Measurements from ENCODE around the gene IL22. TPM values are rescaled to one million over a fixed set of nuclear protein-coding genes. Genes with fewer than 3 reads are reported as not detected.

The IL22 gene
- total and polyA plus RNA-seq, 2 of the 8 experiments (the other 6 are each of a cell fraction or from before 2014, with no cell fraction given): not detected

DNA sequence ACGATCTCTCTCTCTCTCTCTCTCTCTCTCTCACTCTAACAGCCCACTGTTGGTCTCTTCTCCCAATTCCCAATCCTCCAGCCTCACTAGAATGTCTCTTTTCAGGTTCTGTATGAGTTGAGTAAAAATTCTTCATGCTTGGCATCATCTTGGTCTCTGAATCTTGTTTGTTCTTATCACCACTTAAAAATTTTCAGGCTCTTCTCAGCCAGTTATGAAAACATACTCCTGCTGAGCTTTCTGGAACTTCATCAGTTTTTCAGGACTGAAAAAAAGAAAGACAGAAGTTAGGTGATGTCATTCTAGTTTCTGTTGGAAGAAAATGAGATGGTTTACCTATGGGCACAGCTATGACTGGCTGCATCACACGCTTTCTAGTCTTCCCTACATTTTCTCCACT is 11.5 kb upstream of the IL22 start:
- Histone ChIP-seq H3K9ac (replicated peaks in 1 of 4; ENCODE audit: extremely low read depth in 1 of 4, low read depth in 3 of 4, low read length in 3 of 4) (no peak overlapping the region), H2BK15ac (ENCODE audit: low read length) (no peak overlapping the region), H2BK12ac (ENCODE audit: low read depth, low read length) (no peak overlapping the region), H2BK5ac (ENCODE audit: low read depth, low read length) (no peak overlapping the region), H4K20me1 (replicated peaks in 1 of 2; ENCODE audit: control insufficient read depth in 1 of 2, insufficient read depth in 2 of 2, low read length in 2 of 2) (no peaks in the 10 kb centered on the region), H3K79me1 (ENCODE audit: low read depth, low read length) (no peaks in the 10 kb centered on the region), H3K14ac (ENCODE audit: insufficient read length) (no peak overlapping the region), H3K23me2 (ENCODE audit: low read depth, low read length) (no peaks in the 10 kb centered on the region), H3K36me3 (ENCODE audit: control insufficient read depth in 2 of 4, insufficient read depth in 4 of 4, low read length in 3 of 4) (no peaks in the 10 kb centered on the region), H3K27ac (ENCODE audit: low read depth, low read length) (no peak overlapping the region), H2BK120ac (replicated peaks; ENCODE audit: low read depth, low read length) (no peak overlapping the region), H3K18ac (ENCODE audit: extremely low read depth, low read length) (no peak overlapping the region), H3K4me1 (replicated peaks in 1 of 4; ENCODE audit: control insufficient read depth in 3 of 4, insufficient read depth in 4 of 4, low read length in 3 of 4) (0 out of 7 replicates have a peak, but pooled peaks cover 0 to 3% (median 0%) of the 10 kb centered on the region in 4 experiments), H3K27me3 (replicated peaks in 1 of 4; ENCODE audit: control insufficient read depth in 3 of 4, extremely low read depth in 1 of 4, insufficient read depth in 3 of 4, low read length in 3 of 4) (no peaks in the 10 kb centered on the region), H2AFZ (ENCODE audit: low read length) (no peak overlapping the region), H3K4ac (replicated peaks; ENCODE audit: insufficient read length, low read depth, low read length) (no peak overlapping the region), H3K79me2 (ENCODE audit: control insufficient read depth in 1 of 2, insufficient read depth in 2 of 2, low read length in 2 of 2) (no peaks in the 10 kb centered on the region), H2BK20ac (ENCODE audit: low read length) (no peak overlapping the region), H4K5ac (ENCODE audit: insufficient read length, low read depth, low read length) (no peak overlapping the region), H4K91ac (replicated peaks; ENCODE audit: insufficient read length, low read length) (no peak overlapping the region), H2AK5ac (ENCODE audit: low read depth, low read length) (no peak overlapping the region), H3K4me2 (ENCODE audit: insufficient read depth in 1 of 2, low read depth in 2 of 2, low read length in 2 of 2) (no peak overlapping the region), H3K56ac (replicated peaks; ENCODE audit: insufficient read length, low read depth, low read length) (no peak overlapping the region), H3K4me3 (ENCODE audit: extremely low read depth in 1 of 4, insufficient read depth in 2 of 4, low read depth in 3 of 4, low read length in 4 of 4) (no peak overlapping the region), H4K8ac (ENCODE audit: extremely low read depth, insufficient read depth, low read length) (no peak overlapping the region), H3K23ac (ENCODE audit: insufficient read length) (no peak overlapping the region), H3K9me3 (ENCODE audit: insufficient read depth in 2 of 2, low read depth in 1 of 2, low read length in 1 of 2) (no peaks in the 10 kb centered on the region)
- DNase-seq (ENCODE audit: low read depth in 1 of 2, low spot score in 2 of 2): no peak
- ChIA-PET CTCF (ENCODE audit: partially characterized antibody) (no interaction called here), POLR2A (ENCODE audit: partially characterized antibody) (no interaction called here)
- WGBS, 2 experiments (ENCODE audit: extremely low coverage in 1 of 2, insufficient coverage in 1 of 2, insufficient read length in 1 of 2, insufficient replicate concordance in 2 of 2, low coverage in 1 of 2, low lambda C conversion rate in 2 of 2, missing lambda C conversion rate in 1 of 2): 85% methylated on average over 2 of the region's 2 CpGs; no CpG with 5 or more reads in 1 of the 2 experiments
- no peak for TF ChIP-seq CHD2 (IDR thresholded peaks at IDR 0.05; ENCODE audit: low read length)
- TF ChIP-seq TAF7 (optimal IDR thresholded peaks at IDR 0.05; ENCODE audit: borderline replicate concordance, low read depth, low read length): no peak
- TF ChIP-seq CHD1 (IDR thresholded peaks at IDR 0.05; ENCODE audit: low read depth, low read length): no peak
- TF ChIP-seq POLR2A (IDR thresholded peaks at IDR 0.05; ENCODE audit: control extremely low read depth in 1 of 2, low read depth in 2 of 2, low read length in 2 of 2): no peak
- TF ChIP-seq JUN (IDR thresholded peaks at IDR 0.05; ENCODE audit: low read depth, low read length): no peak
- TF ChIP-seq TAF1 (IDR thresholded peaks at IDR 0.05; ENCODE audit: low read depth, low read length): no peak
- TF ChIP-seq POU5F1 (IDR thresholded peaks at IDR 0.05; ENCODE audit: low read depth, low read length): no peak
- no peak for TF ChIP-seq KDM1A (IDR thresholded peaks at IDR 0.05; ENCODE audit: borderline replicate concordance, low read length)
- no peak for FAIRE-seq
